H9 (cell line): ENCODE measurements around the gene TSC22D4. TPM values are rescaled to one million over a fixed set of nuclear protein-coding genes. Genes with fewer than 3 reads are reported as not detected.
"Not testable (repeated sequence)": the region's sequence is repeated elsewhere in the genome, so short reads cannot be mapped to it uniquely, and the experiment has no call there.

Source experiments
- DNase-seq: peaks from one replicate; pipeline ENCODE4 v3.0.0-alpha.2; 2017
- H2AFZ ChIP-seq: one replicate; pipeline ENCODE4 v1.6.1; 2013; ENCODE audit warnings: mild to moderate bottlenecking, low read length, control low read depth, moderate library complexity
- H2AK5ac ChIP-seq: 2 replicates; pipeline ENCODE4 v1.6.1; 2013; ENCODE audit warnings: low read length, control low read depth, mixed read lengths; ENCODE audit not compliant: insufficient read length
- H2BK120ac ChIP-seq: one replicate; pipeline ENCODE4 v1.6.1; 2013; ENCODE audit warnings: low read depth, mild to moderate bottlenecking, low read length, control low read depth, inconsistent platforms; ENCODE audit not compliant: poor library complexity, severe bottlenecking
- H2BK12ac ChIP-seq: 2 replicates; pipeline ENCODE4 v1.6.1; 2013; ENCODE audit warnings: low read length, control low read depth, mixed read lengths, low read depth; ENCODE audit not compliant: insufficient read length
- H2BK15ac ChIP-seq: 2 replicates; pipeline ENCODE4 v1.6.1; 2013; ENCODE audit warnings: low read depth, low read length, control low read depth
- H2BK20ac ChIP-seq: one replicate; pipeline ENCODE4 v1.6.1; 2013; ENCODE audit warnings: low read depth, mild to moderate bottlenecking, low read length, control low read depth, inconsistent platforms; ENCODE audit not compliant: poor library complexity, severe bottlenecking
- H2BK5ac ChIP-seq: 2 replicates; pipeline ENCODE4 v1.6.1; 2013; ENCODE audit warnings: low read length, control low read depth, mixed read lengths; ENCODE audit not compliant: insufficient read length
- H3K14ac ChIP-seq: 2 replicates; pipeline ENCODE4 v1.6.1; 2013; ENCODE audit warnings: low read length, control low read depth; ENCODE audit not compliant: insufficient read depth
- H3K18ac ChIP-seq: 2 replicates; pipeline ENCODE4 v1.6.1; 2013; ENCODE audit warnings: low read depth, mild to moderate bottlenecking, mixed read lengths, low read length, control low read depth; ENCODE audit not compliant: insufficient read length
- H3K23ac ChIP-seq: 2 replicates; pipeline ENCODE4 v1.6.1; 2013; ENCODE audit warnings: low read length, control low read depth, mixed read lengths, low read depth; ENCODE audit not compliant: insufficient read length
- H3K23me2 ChIP-seq: 2 replicates; pipeline ENCODE4 v1.6.1; 2013; ENCODE audit warnings: low read depth, mild to moderate bottlenecking, mixed read lengths, low read length, control low read depth; ENCODE audit not compliant: insufficient read length, poor library complexity, severe bottlenecking
- H3K27ac ChIP-seq: 2 replicates; pipeline ENCODE4 v1.5.1; 2013; ENCODE audit warnings: low read length, control low read depth, mixed read lengths, low read depth; ENCODE audit not compliant: insufficient read length
- H3K27me3 ChIP-seq: 2 replicates; pipeline ENCODE4 v1.6.1; 2013; ENCODE audit warnings: low read length, control low read depth, inconsistent platforms; ENCODE audit not compliant: insufficient read depth
- H3K4ac ChIP-seq: 2 replicates; pipeline ENCODE4 v1.6.1; 2013; ENCODE audit warnings: low read depth, mild to moderate bottlenecking, control low read depth, inconsistent platforms, low read length, moderate library complexity
- H3K4me1 ChIP-seq: 2 replicates; pipeline ENCODE4 v1.6.1; 2013; ENCODE audit warnings: low read length, control low read depth, inconsistent platforms; ENCODE audit not compliant: insufficient read depth
- H3K4me2 ChIP-seq: 2 replicates; pipeline ENCODE4 v1.6.1; 2013; ENCODE audit warnings: low read length, control low read depth, mixed read lengths; ENCODE audit not compliant: insufficient read length, insufficient read depth
- H3K56ac ChIP-seq: 2 replicates; pipeline ENCODE4 v1.6.1; 2013; ENCODE audit warnings: low read depth, mild to moderate bottlenecking, mixed read lengths, low read length, control low read depth; ENCODE audit not compliant: insufficient read length
- H3K79me1 ChIP-seq: 2 replicates; pipeline ENCODE4 v1.6.1; 2013; ENCODE audit warnings: low read depth, mild to moderate bottlenecking, moderate library complexity, low read length, control low read depth, inconsistent platforms; ENCODE audit not compliant: insufficient read depth, poor library complexity, severe bottlenecking
- H3K79me2 ChIP-seq: 2 replicates; pipeline ENCODE4 v1.6.1; 2013; ENCODE audit warnings: low read length, control low read depth, inconsistent platforms; ENCODE audit not compliant: insufficient read depth
- H3K9ac ChIP-seq: 2 replicates; pipeline ENCODE4 v1.6.1; 2013; ENCODE audit warnings: low read length, control low read depth, mixed read lengths; ENCODE audit not compliant: insufficient read length; ENCODE audit errors: extremely low read depth
- H3K9me3 ChIP-seq: one replicate; pipeline ENCODE4 v1.6.1; 2013; ENCODE audit warnings: low read depth, low read length, inconsistent platforms; ENCODE audit not compliant: control insufficient read depth
- H3T11ph ChIP-seq: one replicate; pipeline ENCODE4 v1.6.1; 2013; ENCODE audit warnings: mild to moderate bottlenecking, low read length, control low read depth, inconsistent platforms
- H4K20me1 ChIP-seq: one replicate; pipeline ENCODE4 v1.6.1; 2013; ENCODE audit not compliant: control insufficient read depth, insufficient read length, insufficient read depth
- H4K5ac ChIP-seq: 2 replicates; pipeline ENCODE4 v1.6.1; 2013; ENCODE audit warnings: low read depth, mild to moderate bottlenecking, mixed read lengths, low read length, control low read depth; ENCODE audit not compliant: insufficient read length
- H4K8ac ChIP-seq: replicated peaks from 2 replicates; pipeline ENCODE4 v1.6.1; 2013; ENCODE audit warnings: low read length, control low read depth, mixed read lengths, low read depth; ENCODE audit not compliant: insufficient read length
- H4K91ac ChIP-seq: 2 replicates; pipeline ENCODE4 v1.6.1; 2013; ENCODE audit warnings: low read depth, mild to moderate bottlenecking, moderate library complexity, mixed read lengths, low read length, control low read depth; ENCODE audit not compliant: insufficient read length
- H3K27ac Mint-ChIP-seq, 3 experiments: 2 replicates in 2 of 3; 3 replicates in 1 of 3; pipeline ENCODE4 v1.8.0; 2020 to 2021; ENCODE audit warnings: mixed read lengths in 3 of 3, mild to moderate bottlenecking in 1 of 3, moderate library complexity in 1 of 3
- H3K27me3 Mint-ChIP-seq: 2 replicates; pipeline ENCODE4 v1.8.0; 2021; ENCODE audit warnings: low read depth, mild to moderate bottlenecking, moderate library complexity, mixed read lengths
- H3K36me3 Mint-ChIP-seq, 3 experiments: 2 replicates in 2 of 3; 3 replicates in 1 of 3; pipeline ENCODE4 v1.8.0; 2020 to 2021; ENCODE audit warnings: low read depth in 3 of 3, mixed read lengths in 3 of 3; ENCODE audit not compliant: insufficient read depth in 1 of 3
- H3K4me1 Mint-ChIP-seq, 2 experiments: 2 replicates each; pipeline ENCODE4 v1.8.0; 2020; ENCODE audit warnings: mixed read lengths in 2 of 2
- H3K4me3 Mint-ChIP-seq, 2 experiments: 2 replicates in 1 of 2; 3 replicates in 1 of 2; pipeline ENCODE4 v1.8.0; 2020 to 2021; ENCODE audit warnings: mild to moderate bottlenecking in 2 of 2, mixed read lengths in 2 of 2, moderate library complexity in 1 of 2
- H3K9me3 Mint-ChIP-seq, 2 experiments: 2 replicates in 1 of 2; 3 replicates in 1 of 2; pipeline ENCODE4 v1.8.0; 2020; ENCODE audit warnings: mild to moderate bottlenecking in 2 of 2, mixed read lengths in 2 of 2, moderate library complexity in 1 of 2
- CTCF ChIP-seq: fragments of 200-600 bp; sonication (generic); conservative IDR thresholded peaks from 3 replicates; pipeline ENCODE4 v1.8.0; 2021; ENCODE audit warnings: antibody characterized with exemption, mild to moderate bottlenecking
- WGBS: extraction: QIAGEN DNeasy Blood & Tissue Kit; methylation state at CpG from one replicate; pipeline ENCODE4 v1.1.7; 2013; ENCODE audit warnings: missing lambda C conversion rate, low lambda C conversion rate, mixed read lengths; ENCODE audit not compliant: insufficient read length; ENCODE audit errors: extremely low coverage; 5-methylcytosine and 5-hydroxymethylcytosine counted together
- total RNA-seq: library from RNA; stranded (reverse); gene quantifications from 2 replicates; pipeline ENCODE4 v1.2.1, GENCODE V29; 2021

The TSC22D4 gene
- total RNA-seq, 1 experiment from 2014 or later, result 17.5 TPM

DNA sequence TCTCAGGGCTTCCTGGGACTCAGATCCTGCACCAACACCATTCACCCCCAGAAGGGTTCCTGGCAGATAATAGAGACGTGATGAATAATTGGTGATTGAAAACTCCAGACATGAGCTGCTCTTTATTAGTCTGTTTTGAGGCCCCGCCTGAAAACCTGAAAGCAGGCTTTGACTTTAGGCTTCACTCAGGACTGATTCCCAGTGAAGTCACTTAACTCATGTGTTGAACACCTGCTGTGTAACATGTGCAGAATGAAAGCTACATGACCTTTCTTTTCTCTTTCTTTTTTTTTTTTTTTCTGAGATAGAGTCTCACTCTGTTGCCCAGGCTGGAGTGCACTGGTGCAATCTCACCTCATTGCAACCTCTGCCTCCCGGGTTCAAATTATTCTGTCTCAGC lies 23.8 kb downstream of the TSC22D4 start:
- Histone ChIP-seq H3K4me1 (no peaks in the 10 kb centered on the region), H2BK120ac (no peak overlapping the region), H2BK20ac (no peak overlapping the region), H2AK5ac (no peak overlapping the region), H3K56ac (no peak overlapping the region), H4K5ac (no peak overlapping the region), H3K79me1 (no peaks in the 10 kb centered on the region), H4K91ac (no peak overlapping the region), H2AFZ (no peak overlapping the region), H4K20me1 (no peaks in the 10 kb centered on the region), H3K79me2 (no peaks in the 10 kb centered on the region), H3K27me3 (no peaks in the 10 kb centered on the region), H3K4ac (no peak overlapping the region), H2BK12ac (no peak overlapping the region), H3K18ac (no peak overlapping the region), H3K4me2 (no peak overlapping the region), H3T11ph (no peak overlapping the region), H3K23ac (no peak overlapping the region), H3K23me2 (no peaks in the 10 kb centered on the region), H3K27ac (no peak overlapping the region), H2BK5ac (no peak overlapping the region), H3K9me3 (no peaks in the 10 kb centered on the region), H3K9ac (no peak overlapping the region), H2BK15ac (no peak overlapping the region), H3K14ac (no peak overlapping the region), H4K8ac (no peak overlapping the region)
- Mint-ChIP-seq H3K4me3 (no peak overlapping the region), H3K27me3 (peaks cover 3% of the 10 kb centered on the region), H3K36me3 (no peaks in the 10 kb centered on the region; a peak in 1 of 7 replicates), H3K27ac (no peak overlapping the region), H3K4me1 (peaks cover 7 to 16% of the 10 kb centered on the region in 2 experiments), H3K9me3 (no peaks in the 10 kb centered on the region; a peak in 1 of 5 replicates)
- no CpG with 5 or more reads among the region's 3 CpGs for WGBS
- TF ChIP-seq CTCF, result no peak
- DNase-seq, result no peak

DNA sequence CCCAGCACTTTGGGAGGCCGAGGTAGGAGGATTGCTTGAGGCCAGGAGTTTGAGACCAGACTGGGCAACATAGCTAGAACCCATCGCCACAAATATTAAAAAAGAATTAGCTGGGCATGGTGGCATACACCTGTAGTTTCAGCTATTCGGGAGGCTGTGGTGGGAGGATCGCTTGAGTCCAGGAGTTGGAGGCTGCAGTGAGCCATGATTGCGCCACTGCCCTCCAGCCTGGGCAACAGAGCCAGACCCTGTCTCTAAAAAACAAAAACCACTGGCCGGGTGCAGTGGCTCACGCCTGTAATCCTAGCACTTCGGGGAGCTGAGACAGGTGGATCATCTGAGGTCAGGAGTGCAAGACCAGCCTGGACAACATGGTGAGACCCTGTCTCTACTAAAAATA lies 25.2 kb downstream of the TSC22D4 start:
- H3K36me3 Mint-ChIP-seq, H3K79me2 ChIP-seq, H3K23ac ChIP-seq, H2BK5ac ChIP-seq, H2AFZ ChIP-seq, H3K27ac Mint-ChIP-seq, H3K18ac ChIP-seq, H4K5ac ChIP-seq, H3K14ac ChIP-seq, H3K27ac ChIP-seq, DNase-seq, H3K23me2 ChIP-seq, H3K4me3 Mint-ChIP-seq, H2BK12ac ChIP-seq, H3K4me1 ChIP-seq, H3K4me2 ChIP-seq, H3K9me3 Mint-ChIP-seq, H3K79me1 ChIP-seq, H3K9me3 ChIP-seq, H2BK120ac ChIP-seq, H3K56ac ChIP-seq, H4K20me1 ChIP-seq, H3T11ph ChIP-seq, H4K8ac ChIP-seq, H2BK20ac ChIP-seq, H4K91ac ChIP-seq, H3K27me3 ChIP-seq, H2AK5ac ChIP-seq, H2BK15ac ChIP-seq, H3K4ac ChIP-seq, H3K27me3 Mint-ChIP-seq, H3K9ac ChIP-seq: not testable (repeated sequence)
- H3K4me1 Mint-ChIP-seq, result peaks cover 7 to 19% of the 10 kb centered on the region in 2 experiments
- no CpG with 5 or more reads among the region's 8 CpGs for WGBS
